PC-9 (cell line): ENCODE data around the gene ERMN. TPM values are rescaled to one million over a fixed set of nuclear protein-coding genes. Genes with fewer than 3 reads are reported as not detected.

Experiments
- BruUV-seq: library from RNA; stranded (reverse); fragments of 400-500 nt; replicated peaks from 2 replicates; lab custom pipeline; 2021; lab: Mats Ljungman, UMichigan
- CTCF ChIA-PET: fragments of 300-600 bp; sonication (Branson Sonifier 250); formaldehyde crosslinking; loops from one replicate; lab custom pipeline; 2022; ENCODE audit warnings: antibody characterized with exemption; lab: Charles Lee
- POLR2A ChIA-PET: fragments of 300-600 bp; sonication (Branson Sonifier 250); formaldehyde crosslinking; loops from one replicate; lab custom pipeline; 2022; ENCODE audit warnings: antibody characterized with exemption; ENCODE audit not compliant: unreplicated experiment; lab: Charles Lee
- DNase-seq, 2 experiments: peaks; one replicate each; pipeline versions ENCODE4 v3.0.0 to v3.0.0-alpha.2; 2015 to 2022; ENCODE audit warnings: mixed read lengths in 1 of 2
- H2AFZ ChIP-seq: fragments of 200-600 bp; sonication (generic); 2 replicates; pipeline ENCODE4 v1.8.1; 2017; ENCODE audit warnings: antibody characterized with exemption
- H3F3A ChIP-seq: fragments of 200-600 bp; sonication (generic); 2 replicates; pipeline ENCODE4 v1.8.1; 2017; ENCODE audit warnings: antibody characterized with exemption, mild to moderate bottlenecking, low read depth; ENCODE audit not compliant: insufficient read depth
- H3K27ac ChIP-seq: fragments of 200-600 bp; sonication (generic); 2 replicates; pipeline ENCODE4 v1.6.1; 2016; ENCODE audit warnings: mixed run types
- H3K27me3 ChIP-seq: fragments of 200-600 bp; sonication (generic); 2 replicates; pipeline ENCODE4 v1.6.1; 2016; ENCODE audit warnings: low read depth, mixed run types; ENCODE audit not compliant: insufficient read depth
- H3K36me3 ChIP-seq: fragments of 200-600 bp; sonication (generic); 2 replicates; pipeline ENCODE4 v1.6.1; 2016; ENCODE audit warnings: low read depth, mixed run types
- H3K4me1 ChIP-seq: fragments of 200-600 bp; sonication (generic); replicated peaks from 2 replicates; pipeline ENCODE4 v1.6.1; 2016; ENCODE audit warnings: mixed run types; ENCODE audit not compliant: insufficient read depth
- H3K4me2 ChIP-seq: fragments of 200-600 bp; sonication (generic); 2 replicates; pipeline ENCODE4 v1.6.1; 2017; ENCODE audit warnings: mixed run types
- H3K4me3 ChIP-seq: fragments of 200-600 bp; sonication (generic); 2 replicates; pipeline ENCODE4 v1.6.1; 2016; ENCODE audit warnings: mixed run types
- H3K79me2 ChIP-seq: fragments of 200-600 bp; sonication (generic); 2 replicates; pipeline ENCODE4 v1.6.1; 2017; ENCODE audit warnings: low read depth, mixed run types
- H3K9me2 ChIP-seq: fragments of 200-600 bp; sonication (generic); 2 replicates; pipeline ENCODE4 v1.8.1; 2017; ENCODE audit warnings: mild to moderate bottlenecking; ENCODE audit not compliant: insufficient read depth
- H3K9me3 ChIP-seq: fragments of 200-600 bp; sonication (generic); 2 replicates; pipeline ENCODE4 v1.8.1; 2016; ENCODE audit warnings: low read depth; ENCODE audit not compliant: insufficient read depth
- H4K20me1 ChIP-seq: fragments of 200-600 bp; sonication (generic); 2 replicates; pipeline ENCODE4 v1.8.1; 2017; ENCODE audit not compliant: insufficient read depth
- EZH2 ChIP-seq: fragments of 200-600 bp; sonication (generic); IDR thresholded peaks from 2 replicates; pipeline ENCODE4 v1.8.0; 2017; ENCODE audit warnings: antibody characterized with exemption, low read depth
- intact Hi-C: fragments of 100-400 bp; cut with micrococcal nuclease; formaldehyde crosslinking; loops from one replicate; pipeline ENCODE4 v1.10.0; 2022; ENCODE audit not compliant: unreplicated experiment
- total RNA-seq: library from RNA; stranded (reverse); gene quantifications from 2 replicates; pipeline ENCODE4 v1.2.3, GENCODE V29; 2021
- TF ChIP-seq, protein P1 (sequence below): fragments of 200-600 bp; sonication (generic); conservative IDR thresholded peaks from 2 replicates; pipeline ENCODE4 v1.6.1; 2017; ENCODE audit warnings: mixed run types, antibody characterized with exemption, mild to moderate bottlenecking, moderate library complexity

Gene ERMN
- total RNA-seq, 1 experiment from 2014 or later = not detected

DNA sequence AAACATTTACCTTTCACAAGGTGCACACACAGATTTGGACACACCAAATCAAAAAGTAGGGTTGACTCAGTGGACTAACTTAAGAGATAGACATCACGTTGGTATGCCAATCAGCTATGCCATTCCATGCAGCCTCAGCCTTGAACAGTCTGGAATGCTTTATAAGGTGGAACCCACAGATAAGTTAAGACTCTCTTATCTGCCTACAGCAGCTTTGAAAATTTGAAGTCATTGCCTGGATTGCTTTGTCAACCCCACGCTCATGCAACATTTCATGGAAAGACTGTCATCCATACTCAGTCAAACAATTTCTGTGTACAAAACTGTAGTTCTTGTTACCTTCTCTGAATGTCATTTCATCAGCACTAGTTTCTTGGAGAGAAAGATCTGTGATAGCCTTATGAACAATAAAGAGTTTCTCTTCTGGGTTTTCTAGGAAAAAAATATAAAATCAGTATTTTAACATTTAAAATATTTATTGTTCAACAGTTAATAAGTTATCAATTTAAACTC lies 1.2 kb downstream of the ERMN start:
- Histone ChIP-seq H4K20me1 (no peaks in the 10 kb centered on the region), H3K27me3 (no peaks in the 10 kb centered on the region), H3K4me2 (no peak overlapping the region), H2AFZ (no peak overlapping the region), H3K36me3 (no peaks in the 10 kb centered on the region), H3K4me1 (no peaks in the 10 kb centered on the region), H3K9me3 (no peaks in the 10 kb centered on the region), H3K9me2 (no peaks in the 10 kb centered on the region), H3K27ac (no peak overlapping the region), H3K79me2 (no peaks in the 10 kb centered on the region), H3K4me3 (no peak overlapping the region), H3F3A (no peaks in the 10 kb centered on the region)
- BruUV-seq = no TSS peak
- ChIA-PET CTCF (no interaction called here), POLR2A (no interaction called here)
- no peak for TF ChIP-seq EZH2
- TF ChIP-seq, protein P1, sequence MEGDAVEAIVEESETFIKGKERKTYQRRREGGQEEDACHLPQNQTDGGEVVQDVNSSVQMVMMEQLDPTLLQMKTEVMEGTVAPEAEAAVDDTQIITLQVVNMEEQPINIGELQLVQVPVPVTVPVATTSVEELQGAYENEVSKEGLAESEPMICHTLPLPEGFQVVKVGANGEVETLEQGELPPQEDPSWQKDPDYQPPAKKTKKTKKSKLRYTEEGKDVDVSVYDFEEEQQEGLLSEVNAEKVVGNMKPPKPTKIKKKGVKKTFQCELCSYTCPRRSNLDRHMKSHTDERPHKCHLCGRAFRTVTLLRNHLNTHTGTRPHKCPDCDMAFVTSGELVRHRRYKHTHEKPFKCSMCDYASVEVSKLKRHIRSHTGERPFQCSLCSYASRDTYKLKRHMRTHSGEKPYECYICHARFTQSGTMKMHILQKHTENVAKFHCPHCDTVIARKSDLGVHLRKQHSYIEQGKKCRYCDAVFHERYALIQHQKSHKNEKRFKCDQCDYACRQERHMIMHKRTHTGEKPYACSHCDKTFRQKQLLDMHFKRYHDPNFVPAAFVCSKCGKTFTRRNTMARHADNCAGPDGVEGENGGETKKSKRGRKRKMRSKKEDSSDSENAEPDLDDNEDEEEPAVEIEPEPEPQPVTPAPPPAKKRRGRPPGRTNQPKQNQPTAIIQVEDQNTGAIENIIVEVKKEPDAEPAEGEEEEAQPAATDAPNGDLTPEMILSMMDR = no peak
- DNase-seq = no peak
- intact Hi-C loops = no loop called here

DNA sequence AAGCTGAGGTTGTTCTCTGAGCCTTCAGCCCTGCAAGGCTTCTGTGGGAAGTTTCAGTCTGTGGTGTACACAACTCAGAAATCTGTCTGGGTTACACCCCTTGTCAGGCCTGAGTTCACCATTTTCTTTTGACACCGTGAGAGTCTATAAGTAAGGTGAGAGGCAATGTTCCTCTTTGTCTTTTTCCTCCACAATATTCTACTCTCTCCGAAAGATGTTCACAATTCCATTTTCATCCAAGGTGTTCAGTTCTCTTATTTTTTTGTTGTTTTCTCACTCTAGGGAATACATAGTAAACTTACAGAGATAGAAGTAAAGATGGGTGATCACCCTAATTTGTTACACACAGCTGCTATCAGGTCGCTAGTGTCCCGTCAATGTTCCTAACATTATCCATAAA lies 3.2 kb downstream of the ERMN start:
- Histone ChIP-seq H3K27me3 (no peaks in the 10 kb centered on the region), H3F3A (no peaks in the 10 kb centered on the region), H4K20me1 (no peaks in the 10 kb centered on the region), H3K4me2 (no peak overlapping the region), H3K9me3 (no peaks in the 10 kb centered on the region), H3K79me2 (no peaks in the 10 kb centered on the region), H3K9me2 (no peaks in the 10 kb centered on the region), H2AFZ (no peak overlapping the region), H3K36me3 (no peaks in the 10 kb centered on the region), H3K4me1 (no peaks in the 10 kb centered on the region), H3K4me3 (no peak overlapping the region), H3K27ac (no peak overlapping the region)
- CTCF ChIA-PET = no interaction called here
- no peak for DNase-seq
- TF ChIP-seq, protein P1 = no peak
- TF ChIP-seq EZH2 = no peak
- no TSS peak for BruUV-seq
- intact Hi-C loops = no loop called here
- POLR2A ChIA-PET = no interaction called here

- TF ChIP-seq, protein P1 = no peak
- TF ChIP-seq EZH2 = no peak
- ChIA-PET POLR2A (no interaction called here), CTCF (no interaction called here)
- H3K4me3 ChIP-seq = no peak overlapping the region
- DNase-seq = no peak
- H2AFZ ChIP-seq = no peak overlapping the region
- intact Hi-C loops = no loop called here
- BruUV-seq = no TSS peak
- no peaks in the 10 kb centered on the region for H3K9me2 ChIP-seq
- no peak overlapping the region for H3K27ac ChIP-seq
- H3K79me2 ChIP-seq = no peaks in the 10 kb centered on the region
- no peak overlapping the region for H3K4me2 ChIP-seq
- H4K20me1 ChIP-seq = no peaks in the 10 kb centered on the region
- H3K4me1 ChIP-seq = no peaks in the 10 kb centered on the region
- H3F3A ChIP-seq = no peaks in the 10 kb centered on the region
- no peaks in the 10 kb centered on the region for H3K36me3 ChIP-seq
- no peaks in the 10 kb centered on the region for H3K27me3 ChIP-seq
- no peaks in the 10 kb centered on the region for H3K9me3 ChIP-seq
Measured at GRCh38 chr2:157321466-157321865, 4.2 kb downstream of the ERMN start.
